Fibroblast of lung (primary cell): ENCODE measurements around the gene CACNA2D3. TPM values are rescaled to one million over a fixed set of nuclear protein-coding genes. Genes with fewer than 3 reads are reported as not detected.
A peak's percentile ranks its signal among the peaks of the same experiment; 100 is the strongest.

ENCODE experiments used
- DNase-seq, 2 donors: peaks; one replicate each; pipeline versions ENCODE4 v3.0.0 to v3.0.0-alpha.2; 2010; ENCODE audit warnings: low read depth in 2 of 2
- H2AFZ ChIP-seq: 2 replicates; pipeline ENCODE4 v1.5.1; 2012; ENCODE audit warnings: low read length, control low read depth, inconsistent platforms
- H3K27ac ChIP-seq: 2 replicates; pipeline ENCODE4 v1.5.1; 2011; ENCODE audit warnings: low read length, control low read depth; ENCODE audit not compliant: insufficient read depth
- H3K27me3 ChIP-seq: 2 replicates; pipeline ENCODE4 v1.5.1; 2011; ENCODE audit warnings: mild to moderate bottlenecking, low read length; ENCODE audit not compliant: control insufficient read depth, insufficient read depth
- H3K36me3 ChIP-seq: 2 replicates; pipeline ENCODE4 v1.5.1; 2011; ENCODE audit warnings: low read length; ENCODE audit not compliant: control insufficient read depth, insufficient read depth
- H3K4me1 ChIP-seq: 2 replicates; pipeline ENCODE4 v1.5.1; 2011; ENCODE audit warnings: low read length; ENCODE audit not compliant: control insufficient read depth, insufficient read depth; ENCODE audit errors: extremely low read depth
- H3K4me2 ChIP-seq: 2 replicates; pipeline ENCODE4 v1.5.1; 2011; ENCODE audit warnings: low read length, control low read depth; ENCODE audit not compliant: insufficient read depth; ENCODE audit errors: extremely low read depth
- H3K4me3 ChIP-seq, 4 experiments: fragments of 200-600 bp in 1 of 4; sonication (generic) in 1 of 4; replicated peaks in 1 of 4; 2 replicates each; pipeline ENCODE4 v1.5.1; 2011 to 2016; ENCODE audit warnings: low read length in 4 of 4, low read depth in 3 of 4, mild to moderate bottlenecking in 3 of 4, control low read depth in 2 of 4, inconsistent platforms in 1 of 4, mixed read lengths in 1 of 4; ENCODE audit not compliant: insufficient read depth in 1 of 4; ENCODE audit errors: control extremely low read depth in 1 of 4
- H3K79me2 ChIP-seq: 2 replicates; pipeline ENCODE4 v1.5.1; 2012; ENCODE audit warnings: mild to moderate bottlenecking, low read length, inconsistent platforms; ENCODE audit not compliant: control insufficient read depth, insufficient read depth
- H3K9ac ChIP-seq: 2 replicates; pipeline ENCODE4 v1.5.1; 2011; ENCODE audit warnings: mild to moderate bottlenecking, low read length, control low read depth; ENCODE audit not compliant: insufficient read depth
- H3K9me3 ChIP-seq: 2 replicates; pipeline ENCODE4 v1.5.1; 2012; ENCODE audit warnings: low read depth, low read length; ENCODE audit not compliant: control insufficient read depth, insufficient read depth
- H4K20me1 ChIP-seq: 2 replicates; pipeline ENCODE4 v1.5.1; 2011; ENCODE audit warnings: low read length; ENCODE audit not compliant: control insufficient read depth, insufficient read depth; ENCODE audit errors: extremely low read depth
- CTCF ChIP-seq, 2 donors: IDR thresholded peaks in 1 of 2; conservative IDR thresholded peaks in 1 of 2; 1 replicate in 1 of 2; 2 replicates in 1 of 2; pipeline ENCODE4 v1.5.1; 2011 to 2012; ENCODE audit warnings: low read length in 2 of 2, control low read depth in 1 of 2, inconsistent platforms in 1 of 2, low read depth in 1 of 2, mild to moderate bottlenecking in 1 of 2
- EZH2 ChIP-seq: IDR thresholded peaks from 2 replicates; pipeline ENCODE4 v1.5.1; 2012; ENCODE audit warnings: low read length, control low read depth, mild to moderate bottlenecking; ENCODE audit errors: missing control alignments
- polyA plus RNA-seq, 2 donors: library from polyadenylated mRNA; depleted of rRNA in 1 of 2; stranded (reverse) in 1 of 2; unstranded in 1 of 2; fragments of >200 nt; gene quantifications; 2 replicates each; pipeline ENCODE4 v1.2.1, GENCODE V29; 2011 to 2012; ENCODE audit warnings: missing spikeins in 1 of 2
- total RNA-seq: library from RNA; depleted of rRNA; stranded (reverse); fragments of >200 nt; gene quantifications from 2 replicates; pipeline ENCODE4 v1.2.1, GENCODE V29; 2014

The CACNA2D3 gene
- total and polyA plus RNA-seq, 2 donors (not counting 1 experiment from before 2014, with no cell fraction given), result 1.8 to 11.5 TPM

GRCh38 chr3:54999811-55000210 is 877.5 kb downstream of the CACNA2D3 start:
- no peak for TF ChIP-seq EZH2
- TF ChIP-seq CTCF (conservative IDR thresholded peaks at IDR 0.05 in 1 of 2, IDR thresholded peaks at IDR 0.05 in 1 of 2; ENCODE audit: low read depth in 1 of 2, low read length in 2 of 2), result no peak

GRCh38 chr3:55000546-55000945 is 878.2 kb downstream of the CACNA2D3 start:
- Histone ChIP-seq H3K4me1 (peaks cover 5% of the 10 kb centered on the region), H3K79me2 (no peaks in the 10 kb centered on the region), H3K4me2 (no peak overlapping the region), H3K9ac (no peak overlapping the region), H3K27me3 (no peaks in the 10 kb centered on the region), H3K9me3 (no peaks in the 10 kb centered on the region), H2AFZ (no peak overlapping the region), H4K20me1 (no peaks in the 10 kb centered on the region), H3K27ac (no peak overlapping the region), H3K36me3 (no peaks in the 10 kb centered on the region), H3K4me3 (no peak overlapping the region)
- DNase-seq, result peak; percentile 88 to 97
- TF ChIP-seq CTCF (conservative IDR thresholded peaks at IDR 0.05 in 1 of 2, IDR thresholded peaks at IDR 0.05 in 1 of 2; ENCODE audit: low read depth in 1 of 2, low read length in 2 of 2) (no peak), EZH2 (no peak)

More at GRCh38 chr3:54999811-55000210, 877.5 kb downstream of the CACNA2D3 start:
- no peaks in the 10 kb centered on the region for H3K9me3 ChIP-seq
- H4K20me1 ChIP-seq, result no peaks in the 10 kb centered on the region
- H3K4me1 ChIP-seq, result peaks cover 5% of the 10 kb centered on the region
- no peak overlapping the region for H3K27ac ChIP-seq
- no peak overlapping the region for H3K9ac ChIP-seq
- peak in 1 of 2 donors; percentile 63 for DNase-seq
- H3K4me2 ChIP-seq, result no peak overlapping the region
- no peak overlapping the region for H3K4me3 ChIP-seq
- no peaks in the 10 kb centered on the region for H3K27me3 ChIP-seq
- H2AFZ ChIP-seq, result no peak overlapping the region
- no peaks in the 10 kb centered on the region for H3K79me2 ChIP-seq
- no peaks in the 10 kb centered on the region for H3K36me3 ChIP-seq

GRCh38 chr3:55000953-55001352 is 878.6 kb downstream of the CACNA2D3 start:
- H3K27ac ChIP-seq, result no peak overlapping the region
- H3K9ac ChIP-seq, result no peak overlapping the region

More at GRCh38 chr3:55000953-55001352, 878.6 kb downstream of the CACNA2D3 start:
- Histone ChIP-seq H3K79me2 (no peaks in the 10 kb centered on the region), H3K4me1 (peaks cover 5% of the 10 kb centered on the region), H3K36me3 (no peaks in the 10 kb centered on the region), H2AFZ (no peak overlapping the region), H3K9me3 (no peaks in the 10 kb centered on the region), H3K27me3 (no peaks in the 10 kb centered on the region), H4K20me1 (no peaks in the 10 kb centered on the region), H3K4me3 (no peak overlapping the region), H3K4me2 (no peak overlapping the region)
- TF ChIP-seq EZH2, result no peak
- TF ChIP-seq CTCF (conservative IDR thresholded peaks at IDR 0.05 in 1 of 2, IDR thresholded peaks at IDR 0.05 in 1 of 2; ENCODE audit: low read depth in 1 of 2, low read length in 2 of 2), result no peak
- DNase-seq, result peak in 1 of 2 donors; percentile 34
